ENCODE measurements around the gene ERN1.
A peak's percentile ranks its signal among the peaks of the same experiment; 100 is the strongest.
"Not testable (repeated sequence)": the region's sequence is repeated elsewhere in the genome, so short reads cannot be mapped to it uniquely, and the experiment has no call there.

The ERN1 gene

GRCh38 chr17:64022611-64023063, 107.3 kb downstream of the ERN1 start:
- peak; percentile 68 for DNase-seq

- peak; percentile 94 for DNase-seq
Observed at GRCh38 chr17:64020056-64020766, 109.7 kb downstream of the ERN1 start, which contains the start of gene ICAM2. ICAM2 (minus strand) TSS chr17:64020633; CDS start chr17:64006691, 13,942 bp downstream.

GRCh38 chr17:64019551-64019961, 110.4 kb downstream of the ERN1 start:
- DNase-seq: peak; percentile 50

- DNase-seq: peak; percentile 69
Observed at GRCh38 chr17:64017381-64017980, 112.5 kb downstream of the ERN1 start.

DNA sequence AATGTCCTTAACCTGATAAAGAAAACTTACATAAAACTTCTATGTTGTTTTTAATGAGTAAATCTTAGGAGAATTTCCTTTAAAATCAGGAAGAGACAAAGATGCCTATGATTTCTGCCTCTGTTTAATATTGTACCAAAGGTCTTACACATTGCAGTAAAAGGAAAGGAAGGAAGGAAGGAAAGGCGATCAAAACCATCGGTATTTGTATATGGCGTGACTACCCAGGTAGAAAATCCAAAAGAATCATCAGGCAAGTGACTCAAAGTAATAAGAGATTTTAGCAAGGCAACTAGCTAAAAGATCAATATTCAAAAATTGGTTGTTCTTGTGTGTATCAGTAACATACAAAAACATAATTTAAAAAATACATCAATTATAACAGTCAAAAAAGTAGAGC, 113.0 kb downstream of the ERN1 start:
- no peak for DNase-seq

DNA sequence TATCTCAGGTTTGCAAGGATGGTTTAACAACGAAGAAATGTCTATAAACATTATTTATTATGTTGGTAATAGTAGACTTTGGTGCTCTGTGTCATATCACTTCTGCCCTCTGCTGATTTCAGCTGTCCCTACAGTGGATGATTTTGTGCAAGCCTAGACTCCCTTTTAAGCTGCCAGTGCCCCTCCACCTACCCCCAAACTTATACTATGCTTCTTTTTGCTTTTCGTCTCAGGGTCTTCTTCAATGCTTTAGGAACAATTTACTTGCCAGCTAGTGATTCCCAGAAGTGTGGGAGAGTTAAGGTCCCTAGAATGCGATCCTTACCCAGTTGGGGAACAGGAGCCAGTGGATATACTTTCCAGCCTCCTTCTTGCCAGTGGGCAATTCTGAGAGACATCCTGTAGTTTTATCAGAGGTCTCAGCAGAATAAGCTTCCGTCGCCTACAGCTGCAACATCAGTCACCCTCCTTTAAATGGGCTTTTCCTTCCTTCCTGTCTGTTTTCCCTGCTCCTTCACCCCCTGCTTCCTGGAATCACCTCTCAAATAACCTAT, 113.6 kb downstream of the ERN1 start:
- DNase-seq: peak; percentile 73

DNA sequence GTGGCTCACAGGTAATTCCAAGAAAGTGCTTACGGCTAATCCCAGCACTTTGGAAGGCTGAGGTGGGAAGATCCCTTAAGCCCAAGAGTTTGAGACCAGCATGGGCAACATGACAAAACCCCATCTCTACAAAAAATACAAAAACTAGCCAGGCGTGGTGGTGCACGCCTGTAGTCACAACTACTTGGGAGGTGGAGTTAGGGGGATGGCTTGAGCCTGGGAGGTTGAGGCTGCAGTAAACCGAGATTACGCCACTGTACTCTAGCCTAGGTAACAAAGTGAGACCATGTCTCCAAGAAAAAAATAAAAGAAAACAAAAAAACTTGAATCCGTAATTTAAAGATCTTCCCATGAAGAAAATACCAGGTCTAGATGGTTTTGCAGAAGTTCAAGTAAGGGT, 114.5 kb downstream of the ERN1 start:
- no peak for DNase-seq

- no peak for DNase-seq
Observed at GRCh38 chr17:64009571-64010402, 120.2 kb downstream of the ERN1 start.

DNA sequence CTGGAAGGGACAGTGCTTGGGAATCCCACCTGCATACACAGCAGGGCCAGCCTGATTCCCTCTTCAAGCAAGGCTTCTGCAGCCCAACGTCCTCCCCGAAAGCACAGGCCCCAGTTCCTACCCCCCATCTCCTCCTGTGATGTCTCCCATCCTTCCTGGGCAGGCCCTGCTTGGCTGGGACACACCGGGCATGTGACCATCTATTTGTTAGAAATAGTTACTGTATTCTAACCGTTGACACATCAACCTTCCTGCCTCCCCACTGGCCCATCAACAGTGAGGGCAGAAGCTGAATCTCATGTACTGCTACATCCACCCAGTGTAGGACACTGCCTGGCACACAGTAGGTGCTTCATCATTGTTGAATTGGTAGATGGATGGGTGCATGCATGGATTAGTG, 121.1 kb downstream of the ERN1 start:
- DNase-seq: no peak

DNA sequence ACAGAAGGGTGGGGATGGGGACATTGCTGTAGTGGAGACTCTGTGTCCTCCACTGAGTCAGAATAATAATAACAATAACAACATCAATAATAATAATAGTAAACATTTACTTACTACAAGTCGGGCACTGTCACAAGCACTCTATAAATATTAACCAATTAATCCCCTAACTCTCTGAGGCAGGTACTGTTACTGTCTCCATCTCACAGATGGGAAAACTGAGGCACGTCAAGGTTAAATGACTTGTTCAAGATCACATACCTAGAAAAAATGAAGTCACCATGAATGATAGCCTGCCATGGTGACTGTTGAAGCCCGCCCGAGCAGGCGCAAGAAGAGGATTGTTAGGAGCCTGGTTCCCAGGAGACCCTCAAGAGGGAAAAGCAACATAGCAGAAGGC, 121.6 kb downstream of the ERN1 start:
- DNase-seq: no peak

DNA sequence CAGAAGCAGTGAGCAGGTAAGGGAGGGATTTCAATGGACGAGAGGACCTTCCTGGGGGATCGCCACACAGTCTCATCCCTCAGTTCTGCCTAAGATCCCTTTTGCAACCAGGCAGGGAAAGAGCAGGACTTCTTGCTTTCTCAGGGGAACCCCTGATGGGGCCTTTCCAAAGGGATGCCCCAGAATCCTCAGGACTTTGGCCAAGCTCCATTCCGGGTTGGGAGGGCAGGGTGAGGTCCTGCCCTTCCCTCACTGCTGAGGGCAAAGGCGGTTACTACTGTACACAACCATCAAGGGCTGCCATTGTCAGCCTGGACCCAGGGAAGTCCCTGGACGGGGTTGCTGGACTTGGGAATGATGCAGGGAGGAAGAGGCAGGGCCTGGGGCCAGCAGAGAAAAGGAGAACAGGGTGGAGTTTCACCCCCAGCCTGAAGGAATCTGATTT, 122.1 kb downstream of the ERN1 start:
- DNase-seq: no peak

GRCh38 chr17:64007089-64007837, 122.7 kb downstream of the ERN1 start:
- not testable (repeated sequence) for DNase-seq

GRCh38 chr17:64006361-64007088, 123.4 kb downstream of the ERN1 start:
- DNase-seq: peak; percentile 97

GRCh38 chr17:64005734-64006167, 124.2 kb downstream of the ERN1 start:
- DNase-seq: peak; percentile 95

DNA sequence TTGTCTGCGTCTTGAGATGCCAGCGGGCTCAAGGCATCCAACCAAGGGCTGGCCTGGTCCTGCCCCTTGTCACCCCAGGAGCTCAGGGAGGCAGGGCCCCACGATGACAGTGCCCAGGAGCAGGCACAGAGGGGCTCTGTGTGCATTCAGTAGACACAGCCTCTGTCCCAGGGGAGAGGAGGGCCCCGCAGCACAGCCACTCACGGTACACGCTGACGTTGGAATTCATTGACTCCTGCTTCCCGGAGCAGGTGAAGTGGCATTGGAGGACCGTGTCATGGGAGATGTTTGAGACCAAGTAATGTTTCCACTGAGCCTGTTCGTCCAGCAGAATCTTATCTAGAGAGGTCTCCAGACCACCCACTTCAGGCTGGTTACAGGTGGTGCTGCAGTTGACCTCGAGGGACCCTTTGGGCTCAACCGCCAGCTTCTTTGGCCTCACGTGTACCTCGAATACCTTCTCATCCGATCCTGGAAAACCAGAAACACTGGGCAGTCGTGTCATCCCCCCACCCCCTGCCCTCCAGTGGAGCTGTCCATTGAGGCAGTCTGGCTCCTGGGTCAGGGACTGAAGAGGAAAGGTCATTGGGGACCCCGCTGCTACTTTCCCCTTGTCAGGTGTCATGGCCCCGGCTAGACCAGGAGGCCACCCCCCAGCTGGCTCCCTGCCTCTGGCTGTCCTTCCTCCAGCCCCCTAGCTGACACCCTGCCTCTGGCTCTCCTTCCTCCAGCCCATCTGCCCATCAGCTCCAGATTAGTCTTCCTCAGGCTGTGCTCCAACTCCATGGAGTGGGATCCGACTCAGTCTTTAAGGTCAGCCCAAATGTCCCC, 124.8 kb downstream of the ERN1 start:
- no peak for DNase-seq

GRCh38 chr17:64004218-64004770, 125.7 kb downstream of the ERN1 start:
- DNase-seq: no peak

GRCh38 chr17:64003526-64004121, 126.3 kb downstream of the ERN1 start:
- DNase-seq: no peak

DNA sequence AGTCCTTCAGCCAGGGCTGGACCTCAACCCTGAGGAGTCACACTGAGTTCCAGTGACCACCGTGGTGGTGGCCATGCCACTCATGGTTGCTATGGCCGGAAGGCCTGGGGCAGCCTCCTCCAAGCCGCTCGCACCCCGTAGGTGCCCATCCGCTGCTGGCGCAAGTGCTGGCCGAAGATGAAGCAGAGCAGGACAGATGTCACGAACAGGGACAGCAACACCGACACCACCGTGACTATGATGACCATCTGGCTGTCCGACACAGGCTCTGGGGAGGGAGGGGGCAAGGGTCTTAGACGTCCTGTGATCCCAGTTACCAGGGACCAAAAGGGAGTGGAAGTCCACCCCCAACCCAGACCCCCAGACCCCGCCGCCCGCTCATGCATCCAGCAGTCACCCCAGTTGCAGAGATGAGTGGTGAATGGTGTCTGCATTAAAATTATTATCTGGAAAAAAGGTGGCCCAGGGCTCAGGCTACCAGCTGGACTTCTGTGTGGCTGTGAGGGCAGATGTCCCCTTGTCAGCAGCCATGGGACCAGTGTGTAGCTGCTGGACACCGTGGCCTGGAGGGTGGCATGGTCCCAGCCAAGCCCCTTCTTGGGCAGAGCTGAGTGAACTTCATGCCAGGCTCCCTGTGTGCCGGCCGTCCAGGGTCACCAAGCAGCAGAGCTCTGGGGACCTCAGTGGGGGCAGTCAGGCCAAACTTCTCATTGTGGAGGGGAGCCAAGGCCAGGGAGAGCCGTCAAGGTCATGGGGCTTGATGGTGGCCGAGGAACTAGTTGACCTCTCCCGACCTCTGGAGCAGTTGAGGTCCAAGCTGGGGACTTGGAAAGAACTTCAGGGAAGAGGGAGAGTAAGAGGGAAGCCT, 127.1 kb downstream of the ERN1 start:
- DNase-seq: no peak

All from hematopoietic multipotent progenitor cell treated with erythropoietin and hydrocortisone succinate and interleukin-3 and kit ligand, for 6 days (in vitro differentiated cells).